ENCODE results near the gene MAPK8IP3.

Gene MAPK8IP3

GRCh38 chr16:1763521-1764511, 57.8 kb downstream of the MAPK8IP3 start:
- DNase-seq (ENCODE audit: low read depth in 3 of 3), result no peak

DNA sequence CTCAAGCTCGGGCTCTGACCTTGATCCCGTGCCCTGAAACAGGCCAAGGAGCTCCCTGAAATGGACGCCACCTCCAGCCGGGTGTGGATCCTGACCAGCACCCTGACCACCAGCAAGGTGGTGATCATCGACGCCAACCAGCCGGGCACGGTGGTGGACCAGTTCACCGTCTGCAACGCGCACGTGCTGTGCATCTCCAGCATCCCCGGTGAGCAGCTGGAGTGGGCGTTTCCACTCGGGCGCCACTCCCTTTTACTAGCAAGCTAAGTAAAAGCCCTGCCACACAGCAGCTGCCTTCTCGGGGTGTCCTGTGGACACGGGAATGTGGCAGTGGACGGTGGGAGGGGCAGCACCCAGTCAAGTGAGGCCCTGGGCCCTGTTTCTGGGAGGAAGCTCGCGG, 59.0 kb downstream of the MAPK8IP3 start:
- DNase-seq (ENCODE audit: low read depth in 3 of 3), result no peak

DNA sequence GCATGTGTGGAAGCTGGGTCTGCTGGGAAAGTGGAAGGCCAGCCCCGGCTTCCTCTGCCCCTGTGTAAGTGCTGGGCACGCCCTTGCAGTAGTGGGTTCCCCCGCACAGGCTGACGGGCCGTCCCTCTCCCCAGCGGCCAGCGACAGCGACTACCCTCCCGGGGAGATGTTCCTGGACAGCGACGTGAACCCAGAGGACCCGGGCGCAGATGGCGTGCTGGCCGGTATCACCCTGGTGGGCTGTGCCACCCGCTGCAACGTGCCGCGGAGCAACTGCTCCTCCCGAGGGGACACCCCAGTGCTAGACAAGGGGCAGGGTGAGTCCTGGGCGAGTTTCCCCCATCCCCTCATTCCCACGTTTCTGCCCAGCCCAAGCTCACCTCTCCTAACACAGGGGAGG, 59.8 kb downstream of the MAPK8IP3 start:
- no peak for DNase-seq (ENCODE audit: low read depth in 3 of 3)

GRCh38 chr16:1766231-1766630, 60.2 kb downstream of the MAPK8IP3 start:
- DNase-seq (ENCODE audit: low read depth in 3 of 3), result no peak

DNA sequence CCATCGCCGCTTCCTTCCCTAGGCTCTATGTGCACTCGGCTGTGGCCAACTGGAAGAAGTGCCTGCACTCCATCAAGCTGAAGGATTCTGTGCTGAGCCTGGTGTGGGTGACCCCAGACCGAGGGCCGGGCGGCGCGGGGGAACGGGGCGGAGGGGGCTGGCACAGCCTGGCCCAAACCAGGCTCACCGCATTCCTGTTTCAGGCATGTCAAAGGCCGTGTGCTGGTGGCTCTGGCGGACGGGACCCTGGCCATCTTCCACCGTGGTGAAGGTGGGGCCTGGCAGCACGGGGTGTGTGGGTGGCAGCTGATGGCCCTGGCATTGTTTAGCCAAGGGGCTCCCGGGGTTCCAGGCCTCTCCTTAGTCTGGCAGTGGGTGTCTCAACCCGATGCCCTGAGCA, 60.7 kb downstream of the MAPK8IP3 start:
- DNase-seq (ENCODE audit: low read depth in 3 of 3), result no peak

GRCh38 chr16:1767116-1767994, 61.4 kb downstream of the MAPK8IP3 start:
- DNase-seq (ENCODE audit: low read depth in 3 of 3), result no peak

- no peak for DNase-seq (ENCODE audit: low read depth in 3 of 3)
Observed at GRCh38 chr16:1768061-1768766, 62.2 kb downstream of the MAPK8IP3 start.

GRCh38 chr16:1768767-1769401, 62.9 kb downstream of the MAPK8IP3 start:
- no peak for DNase-seq (ENCODE audit: low read depth in 3 of 3)

DNA sequence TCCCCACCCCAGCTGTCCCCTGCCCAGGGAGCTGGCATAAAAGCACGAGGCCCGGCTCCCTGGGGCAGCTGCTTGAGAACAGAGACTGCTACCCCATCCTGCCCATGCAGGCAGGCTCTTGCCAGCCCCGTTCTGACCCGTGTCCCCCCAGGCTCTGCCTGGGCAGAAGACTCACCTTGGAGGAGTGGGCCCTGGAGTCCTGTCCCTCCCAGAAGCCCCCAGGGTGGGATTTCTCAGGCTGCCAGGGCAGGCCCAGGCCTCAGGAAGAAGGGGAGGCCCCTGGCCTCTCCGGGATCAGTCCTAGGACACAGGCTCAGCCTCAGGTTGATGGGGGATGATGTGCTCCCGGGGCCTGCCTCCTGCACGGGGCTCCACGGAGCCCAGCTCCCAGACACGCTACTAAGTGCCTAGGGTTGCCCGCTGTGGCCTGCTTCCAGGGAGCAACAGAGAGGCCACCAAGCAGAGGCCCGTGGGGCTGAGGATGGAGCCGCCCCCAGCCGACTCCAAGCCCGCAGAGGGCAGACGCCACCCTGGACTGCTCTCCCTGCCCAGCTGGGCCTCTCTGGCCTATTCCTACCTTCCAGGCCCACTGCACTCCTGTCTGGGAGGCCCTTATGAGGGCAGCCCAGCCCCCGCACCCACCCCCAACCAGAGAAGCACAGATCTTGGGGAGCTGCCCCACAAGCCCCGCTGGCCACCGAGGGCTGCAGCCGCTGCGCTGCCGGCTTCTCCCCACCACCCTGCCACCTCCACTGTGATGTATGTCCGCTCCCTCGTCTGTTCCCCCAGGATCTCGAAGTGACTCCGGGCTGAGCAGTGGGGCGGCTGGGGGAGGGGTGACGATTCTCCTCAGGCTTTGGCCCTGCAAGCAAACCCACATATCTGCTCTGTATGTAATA, 63.7 kb downstream of the MAPK8IP3 start:
- no peak for DNase-seq (ENCODE audit: low read depth in 3 of 3)

- DNase-seq (ENCODE audit: low read depth in 3 of 3), result peak in 1 of 3 experiments; percentile 45
Observed at GRCh38 chr16:1770328-1771187, 64.6 kb downstream of the MAPK8IP3 start.

GRCh38 chr16:1771188-1771863, 65.3 kb downstream of the MAPK8IP3 start, which contains the start of gene NME3:
TSS of gene NME3 (minus strand) at chr16:1771543. CDS start at chr16:1771534, 9 bp downstream.
- DNase-seq (ENCODE audit: low read depth in 3 of 3), result peak; percentile 51 to 65 (median 61)

- peak in 1 of 3 experiments; percentile 23 for DNase-seq (ENCODE audit: low read depth in 3 of 3)
Observed at GRCh38 chr16:1771864-1772361, 65.9 kb downstream of the MAPK8IP3 start.

DNA sequence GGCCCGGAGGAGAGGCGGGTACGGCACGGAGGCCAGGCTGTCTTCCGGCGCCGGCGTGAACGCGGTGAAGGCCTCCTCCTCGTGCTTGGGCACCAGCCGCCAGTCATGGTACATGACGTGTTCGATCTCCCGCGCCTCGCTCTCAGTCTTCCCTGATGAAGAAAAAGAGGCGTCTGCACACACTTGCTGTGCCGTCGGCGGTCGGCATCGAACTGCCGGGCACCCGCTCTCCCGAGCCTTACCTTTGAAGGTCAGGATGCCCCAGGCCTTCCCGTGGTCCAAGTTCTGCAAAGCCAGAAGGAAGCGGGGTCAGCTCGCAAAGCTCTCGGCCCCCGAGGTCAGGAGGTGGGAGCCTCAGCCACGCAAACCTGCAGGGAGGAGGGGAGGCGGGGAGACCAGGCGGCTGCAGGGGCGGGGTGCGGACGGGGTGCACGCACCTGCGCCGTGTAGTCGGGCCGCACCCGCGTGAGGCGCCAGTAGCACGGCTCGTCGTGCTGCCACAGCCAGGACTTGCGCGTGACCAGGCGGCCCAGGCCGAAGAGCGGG, 66.4 kb downstream of the MAPK8IP3 start, which contains the start of gene EME2:
EME2 (plus strand) TSS at position 449 of the 546 bp plus-strand sequence. CDS start 418 bp downstream, outside the sequence.
- DNase-seq (ENCODE audit: low read depth in 3 of 3), result peak in 1 of 3 experiments; percentile 32

GRCh38 chr16:1772908-1773702, 67.1 kb downstream of the MAPK8IP3 start, which contains the start of gene MRPS34:
TSS of gene MRPS34 (minus strand) at chr16:1773134. CDS start at chr16:1773119, 15 bp downstream.
- peak; percentile 58 to 69 (median 60) for DNase-seq (ENCODE audit: low read depth in 3 of 3)

DNA sequence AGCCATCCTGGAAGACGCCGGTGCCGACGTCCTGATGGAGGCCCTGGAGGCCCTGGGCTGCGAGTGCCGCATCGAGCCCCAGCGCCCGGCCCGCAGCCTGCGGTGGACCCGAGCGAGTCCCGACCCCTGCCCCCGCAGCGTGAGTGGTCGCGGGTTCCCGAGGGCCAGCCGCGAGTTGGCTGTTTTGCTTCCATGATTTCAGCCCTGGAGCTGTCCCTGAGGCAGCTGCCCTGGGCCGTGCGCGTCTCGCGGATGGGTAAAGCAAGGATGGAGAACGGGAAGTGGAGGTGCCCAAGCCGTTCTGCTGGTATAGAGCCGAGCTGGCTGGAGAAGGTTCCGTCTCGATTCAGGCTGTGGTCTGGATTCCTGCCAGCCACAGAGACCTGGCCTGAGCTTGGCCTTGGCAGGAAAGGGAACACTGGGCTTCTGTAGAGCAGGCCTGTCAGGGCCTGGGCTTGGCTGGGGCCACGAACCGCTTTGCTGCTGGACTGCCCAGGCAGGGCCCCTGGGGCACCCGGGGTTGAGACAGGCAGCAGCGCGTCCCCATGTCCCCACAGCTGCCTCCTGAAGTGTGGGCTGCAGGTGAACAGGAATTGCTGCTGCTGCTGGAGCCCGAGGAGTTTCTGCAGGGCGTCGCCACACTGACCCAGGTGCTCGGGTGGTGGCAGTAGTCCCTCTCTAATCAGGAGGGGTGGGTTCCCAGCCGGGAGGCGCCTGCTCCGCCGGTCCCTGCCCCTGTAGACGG, 67.9 kb downstream of the MAPK8IP3 start:
- no peak for DNase-seq (ENCODE audit: low read depth in 3 of 3)

DNA sequence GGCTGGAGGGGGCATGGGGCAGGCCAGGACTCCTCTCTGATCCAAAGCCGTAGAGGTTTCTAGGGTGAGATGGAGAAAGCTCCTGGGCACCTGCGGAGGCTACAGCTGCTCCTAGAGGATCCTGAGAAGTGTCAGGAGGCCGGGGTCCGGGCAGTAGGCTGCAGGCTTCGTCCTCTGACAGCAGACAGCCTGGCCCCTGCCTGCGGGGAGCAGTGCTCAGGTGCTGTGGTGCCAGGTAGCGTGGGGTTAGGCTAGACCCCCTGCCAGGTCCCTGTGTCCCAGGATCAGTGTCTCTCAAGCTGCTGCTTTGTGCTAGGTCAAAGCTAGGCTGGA, 68.4 kb downstream of the MAPK8IP3 start:
- no peak for DNase-seq (ENCODE audit: low read depth in 3 of 3)
